MM.1S (cell line): Measurements from ENCODE around the gene CCDC136.

Source experiments
- DNase-seq: peaks from one replicate; pipeline ENCODE4 v3.0.0-alpha.2; 2015
- H2AFZ ChIP-seq: fragments of 300-600 bp; sonication (generic); 2 replicates; pipeline ENCODE4 v1.6.0; 2016; ENCODE audit warnings: antibody characterized with exemption, low read length
- H3F3A ChIP-seq: fragments of 300-600 bp; sonication (generic); 2 replicates; pipeline ENCODE4 v1.6.1; 2016; ENCODE audit warnings: mild to moderate bottlenecking, antibody characterized with exemption, low read length, moderate library complexity, mixed read lengths; ENCODE audit not compliant: insufficient read depth
- H3K27ac ChIP-seq: fragments of 300-600 bp; sonication (generic); 2 replicates; pipeline ENCODE4 v1.5.1; 2016; ENCODE audit warnings: mild to moderate bottlenecking, low read length
- H3K27me3 ChIP-seq: fragments of 300-600 bp; sonication (generic); replicated peaks from 2 replicates; pipeline ENCODE4 v1.6.0; 2016; ENCODE audit warnings: low read length; ENCODE audit not compliant: insufficient read depth
- H3K36me3 ChIP-seq: fragments of 300-600 bp; sonication (generic); replicated peaks from 2 replicates; pipeline ENCODE4 v1.6.1; 2016; ENCODE audit warnings: mild to moderate bottlenecking, low read length, mixed read lengths; ENCODE audit not compliant: insufficient read depth
- H3K4me1 ChIP-seq: fragments of 300-600 bp; sonication (generic); 2 replicates; pipeline ENCODE4 v1.6.1; 2016; ENCODE audit warnings: low read length, mixed read lengths
- H3K4me2 ChIP-seq: fragments of 300-600 bp; sonication (generic); 2 replicates; pipeline ENCODE4 v1.6.0; 2016; ENCODE audit warnings: low read depth, low read length
- H3K4me3 ChIP-seq: fragments of 300-600 bp; sonication (generic); 2 replicates; pipeline ENCODE4 v1.5.1; 2016; ENCODE audit warnings: low read length, mixed read lengths
- H3K79me2 ChIP-seq: fragments of 300-600 bp; sonication (generic); 2 replicates; pipeline ENCODE4 v1.6.1; 2016; ENCODE audit warnings: mixed run types, low read length, mixed read lengths
- H3K9ac ChIP-seq: fragments of 300-600 bp; sonication (generic); 2 replicates; pipeline ENCODE4 v1.6.1; 2016; ENCODE audit warnings: low read length, mixed read lengths
- H3K9me2 ChIP-seq: fragments of 300-600 bp; sonication (generic); replicated peaks from 2 replicates; pipeline ENCODE4 v1.6.1; 2016; ENCODE audit warnings: mild to moderate bottlenecking, low read length, mixed read lengths; ENCODE audit not compliant: insufficient read depth
- H3K9me3 ChIP-seq: fragments of 300-600 bp; sonication (generic); replicated peaks from 2 replicates; pipeline ENCODE4 v1.6.1; 2016; ENCODE audit warnings: mild to moderate bottlenecking, low read length, mixed read lengths; ENCODE audit not compliant: insufficient read depth
- H4K20me1 ChIP-seq: fragments of 300-600 bp; sonication (generic); 2 replicates; pipeline ENCODE4 v1.6.1; 2016; ENCODE audit warnings: mild to moderate bottlenecking, low read length, moderate library complexity, mixed read lengths; ENCODE audit not compliant: insufficient read depth
- CTCF ChIP-seq: fragments of 300-600 bp; sonication (generic); IDR thresholded peaks from 2 replicates; pipeline ENCODE4 v1.5.1; 2016; ENCODE audit warnings: antibody characterized with exemption, low read length, mixed read lengths
- EZH2 ChIP-seq: fragments of 300-600 bp; sonication (generic); optimal IDR thresholded peaks from 2 replicates; pipeline ENCODE3; 2017; ENCODE audit warnings: low read depth, mild to moderate bottlenecking, antibody characterized with exemption, low read length, mixed read lengths
- EZH2phosphoT487 ChIP-seq: fragments of 300-600 bp; sonication (generic); IDR thresholded peaks from 2 replicates; pipeline ENCODE4 v1.6.1; 2018; ENCODE audit warnings: antibody characterized with exemption, low read length

The CCDC136 gene

GRCh38 chr7:128796327-128796726 lies 4.6 kb downstream of the CCDC136 start:
- H3K9ac ChIP-seq: no peak overlapping the region
- no peaks in the 10 kb centered on the region for H3K79me2 ChIP-seq
- DNase-seq: no peak
- no peaks in the 10 kb centered on the region for H3K36me3 ChIP-seq
- no peak overlapping the region for H2AFZ ChIP-seq
- H3K4me1 ChIP-seq: no peaks in the 10 kb centered on the region
- no peaks in the 10 kb centered on the region for H4K20me1 ChIP-seq
- H3K27me3 ChIP-seq: no peaks in the 10 kb centered on the region
- H3K9me2 ChIP-seq: no peaks in the 10 kb centered on the region
- H3K9me3 ChIP-seq: no peaks in the 10 kb centered on the region
- no peaks in the 10 kb centered on the region for H3F3A ChIP-seq
- TF ChIP-seq EZH2phosphoT487 (no peak), CTCF (no peak), EZH2 (no peak)
- H3K4me3 ChIP-seq: no peak overlapping the region
- H3K27ac ChIP-seq: no peak overlapping the region
- no peak overlapping the region for H3K4me2 ChIP-seq

GRCh38 chr7:128799451-128799850 lies 7.7 kb downstream of the CCDC136 start:
- H4K20me1 ChIP-seq: no peaks in the 10 kb centered on the region
- H3F3A ChIP-seq: no peaks in the 10 kb centered on the region
- H3K27me3 ChIP-seq: no peaks in the 10 kb centered on the region
- H3K9ac ChIP-seq: no peak overlapping the region
- no peak overlapping the region for H3K4me2 ChIP-seq
- no peaks in the 10 kb centered on the region for H3K36me3 ChIP-seq
- no peaks in the 10 kb centered on the region for H3K9me3 ChIP-seq
- no peaks in the 10 kb centered on the region for H3K4me1 ChIP-seq
- H2AFZ ChIP-seq: no peak overlapping the region
- H3K79me2 ChIP-seq: no peaks in the 10 kb centered on the region
- no peaks in the 10 kb centered on the region for H3K9me2 ChIP-seq
- no peak for TF ChIP-seq CTCF
- no peak for TF ChIP-seq EZH2
- TF ChIP-seq EZH2phosphoT487: no peak
- DNase-seq: no peak
- no peak overlapping the region for H3K27ac ChIP-seq
- H3K4me3 ChIP-seq: no peak overlapping the region

- H3K9ac ChIP-seq: no peak overlapping the region
- TF ChIP-seq EZH2phosphoT487 (no peak), CTCF (no peak), EZH2 (no peak)
- no peak for DNase-seq
These were observed 8.8 kb downstream of the CCDC136 start for GRCh38 chr7:128800567-128800966.

More at GRCh38 chr7:128800567-128800966, 8.8 kb downstream of the CCDC136 start:
- Histone ChIP-seq H3K27ac (no peak overlapping the region), H3K4me2 (no peak overlapping the region), H3F3A (no peaks in the 10 kb centered on the region), H3K9me2 (no peaks in the 10 kb centered on the region), H3K4me1 (no peaks in the 10 kb centered on the region), H3K9me3 (no peaks in the 10 kb centered on the region), H3K4me3 (no peak overlapping the region), H3K79me2 (no peaks in the 10 kb centered on the region), H3K36me3 (no peaks in the 10 kb centered on the region), H3K27me3 (no peaks in the 10 kb centered on the region), H2AFZ (no peak overlapping the region), H4K20me1 (no peaks in the 10 kb centered on the region)
